Measurements from ENCODE around the gene CHSY3.
A peak's percentile ranks its signal among the peaks of the same experiment; 100 is the strongest.

The CHSY3 gene

GRCh38 chr5:129951039-129951438 is 46.8 kb downstream of the CHSY3 start:
- FAIRE-seq = no peak

- no peak for FAIRE-seq
These were observed 54.3 kb downstream of the CHSY3 start for GRCh38 chr5:129958581-129958980.

GRCh38 chr5:129960831-129961230 is 56.6 kb downstream of the CHSY3 start:
- FAIRE-seq = no peak

- no peak for FAIRE-seq
These were observed 58.2 kb downstream of the CHSY3 start for GRCh38 chr5:129962506-129962905.

GRCh38 chr5:129963359-129963758 is 59.1 kb downstream of the CHSY3 start:
- FAIRE-seq = no peak

- FAIRE-seq = no peak
These were observed 61.8 kb downstream of the CHSY3 start for GRCh38 chr5:129966071-129966470.

- FAIRE-seq = no peak
These were observed 67.4 kb downstream of the CHSY3 start for GRCh38 chr5:129971714-129972113.

GRCh38 chr5:129972465-129973141 is 68.3 kb downstream of the CHSY3 start:
- no peak for FAIRE-seq

GRCh38 chr5:129973716-129974426 is 69.6 kb downstream of the CHSY3 start:
- FAIRE-seq = no peak

- FAIRE-seq = no peak
These were observed 73.5 kb downstream of the CHSY3 start for GRCh38 chr5:129977810-129978209.

- no peak for FAIRE-seq
These were observed 74.0 kb downstream of the CHSY3 start for GRCh38 chr5:129978270-129978669.

- FAIRE-seq = no peak
These were observed 84.2 kb downstream of the CHSY3 start for GRCh38 chr5:129988453-129988852.

GRCh38 chr5:129991780-129992179 is 87.5 kb downstream of the CHSY3 start:
- peak; percentile 48 for FAIRE-seq

- no peak for FAIRE-seq
These were observed 92.6 kb downstream of the CHSY3 start for GRCh38 chr5:129996896-129997295.

GRCh38 chr5:130000460-130000859 is 96.2 kb downstream of the CHSY3 start:
- no peak for FAIRE-seq

- FAIRE-seq = no peak
These were observed 97.9 kb downstream of the CHSY3 start for GRCh38 chr5:130002183-130002582.

GRCh38 chr5:130002876-130003275 is 98.6 kb downstream of the CHSY3 start:
- FAIRE-seq = no peak

- no peak for FAIRE-seq
These were observed 107.7 kb downstream of the CHSY3 start for GRCh38 chr5:130011986-130012385.

- no peak for FAIRE-seq
These were observed 112.9 kb downstream of the CHSY3 start for GRCh38 chr5:130017173-130017572.

GRCh38 chr5:130018641-130019040 is 114.4 kb downstream of the CHSY3 start:
- no peak for FAIRE-seq

- no peak for FAIRE-seq
These were observed 116.7 kb downstream of the CHSY3 start for GRCh38 chr5:130021000-130021399.

- no peak for FAIRE-seq
These were observed 117.6 kb downstream of the CHSY3 start for GRCh38 chr5:130021876-130022275.

GRCh38 chr5:130023604-130024003 is 119.3 kb downstream of the CHSY3 start:
- FAIRE-seq = no peak

GRCh38 chr5:130024006-130024405 is 119.7 kb downstream of the CHSY3 start:
- FAIRE-seq = no peak

GRCh38 chr5:130025511-130025910 is 121.2 kb downstream of the CHSY3 start:
- FAIRE-seq = no peak

All from endometrium (tissue), 2 donors.